HL-60 (cell line): ENCODE measurements around the gene GAB4.
"Not testable (repeated sequence)": the region's sequence is repeated elsewhere in the genome, so short reads cannot be mapped to it uniquely, and the experiment has no call there.

Experiments used
- DNase-seq, 2 experiments: peaks; one replicate each; pipeline ENCODE4 v3.0.0-alpha.2; 2010 to 2020; ENCODE audit warnings: low read depth in 1 of 2, low spot score in 1 of 2
- H3K27ac ChIP-seq: fragments of 250-450 bp; sonication (Bioruptor Pico); replicated peaks from 2 replicates; pipeline ENCODE4 v1.5.1; 2020; ENCODE audit warnings: mild to moderate bottlenecking, moderate library complexity
- H3K27me3 ChIP-seq: fragments of 250-450 bp; sonication (Bioruptor Pico); 2 replicates; pipeline ENCODE4 v1.5.1; 2021; ENCODE audit warnings: mild to moderate bottlenecking, moderate library complexity; ENCODE audit not compliant: insufficient read depth, poor library complexity, severe bottlenecking
- H3K4me3 ChIP-seq: replicated peaks from 2 replicates; pipeline ENCODE4 v1.5.1; 2011; ENCODE audit warnings: mild to moderate bottlenecking, control low read depth, low read length; ENCODE audit not compliant: insufficient read depth
- CTCF ChIP-seq: IDR thresholded peaks from one replicate; pipeline ENCODE4 v1.5.1; 2011; ENCODE audit warnings: low read length, control low read depth, inconsistent platforms; ENCODE audit not compliant: insufficient read depth
- GABPA ChIP-seq: IDR thresholded peaks from 2 replicates; pipeline ENCODE4 v1.6.1; 2012; ENCODE audit warnings: low read depth
- POLR2AphosphoS5 ChIP-seq: IDR thresholded peaks from 2 replicates; pipeline ENCODE4 v1.6.1; 2012; ENCODE audit warnings: low read depth
- REST ChIP-seq: IDR thresholded peaks from 2 replicates; pipeline ENCODE4 v1.6.1; 2012; ENCODE audit warnings: low read depth; ENCODE audit not compliant: insufficient replicate concordance
- SPI1 ChIP-seq: IDR thresholded peaks from 2 replicates; pipeline ENCODE4 v1.6.1; 2012; ENCODE audit warnings: low read depth, mild to moderate bottlenecking, borderline replicate concordance

Gene GAB4

GRCh38 chr22:17035246-17035645, 27.2 kb upstream of the GAB4 start:
- no peak for DNase-seq
- H3K27me3 ChIP-seq, result no peaks in the 10 kb centered on the region
- no peak overlapping the region for H3K27ac ChIP-seq
- no peak overlapping the region for H3K4me3 ChIP-seq
- TF ChIP-seq CTCF (no peak), SPI1 (no peak), POLR2AphosphoS5 (no peak), REST (no peak), GABPA (no peak)

GRCh38 chr22:17034532-17034931, 26.5 kb upstream of the GAB4 start:
- not testable (repeated sequence) for H3K27ac ChIP-seq, H3K27me3 ChIP-seq, DNase-seq, H3K4me3 ChIP-seq

GRCh38 chr22:17032277-17032676, 24.3 kb upstream of the GAB4 start:
- not testable (repeated sequence) for DNase-seq, H3K4me3 ChIP-seq, H3K27me3 ChIP-seq, H3K27ac ChIP-seq

GRCh38 chr22:17024380-17024779, 16.4 kb upstream of the GAB4 start:
- H3K27ac ChIP-seq, H3K4me3 ChIP-seq, DNase-seq, H3K27me3 ChIP-seq: not testable (repeated sequence)

GRCh38 chr22:17015552-17015951, 7.5 kb upstream of the GAB4 start:
- H3K27me3 ChIP-seq, DNase-seq, H3K4me3 ChIP-seq, H3K27ac ChIP-seq: not testable (repeated sequence)

- DNase-seq, H3K27me3 ChIP-seq, H3K27ac ChIP-seq, H3K4me3 ChIP-seq: not testable (repeated sequence)
These were observed 6.0 kb upstream of the GAB4 start for GRCh38 chr22:17014101-17014440.

GRCh38 chr22:17013396-17014100, 5.5 kb upstream of the GAB4 start:
- H3K27ac ChIP-seq, result no peak overlapping the region
- no peaks in the 10 kb centered on the region for H3K27me3 ChIP-seq
- TF ChIP-seq CTCF (no peak), REST (no peak), SPI1 (no peak), POLR2AphosphoS5 (no peak), GABPA (no peak)
- H3K4me3 ChIP-seq, result no peak overlapping the region
- DNase-seq, result no peak
